Right forelimb (tissue), 1 donor: ENCODE results near the gene KRTAP10-12.

Experiments
- DNase-seq: peaks from one replicate; pipeline ENCODE4 v3.0.0-alpha.2; 2018

KRTAP10-12 gene

DNA sequence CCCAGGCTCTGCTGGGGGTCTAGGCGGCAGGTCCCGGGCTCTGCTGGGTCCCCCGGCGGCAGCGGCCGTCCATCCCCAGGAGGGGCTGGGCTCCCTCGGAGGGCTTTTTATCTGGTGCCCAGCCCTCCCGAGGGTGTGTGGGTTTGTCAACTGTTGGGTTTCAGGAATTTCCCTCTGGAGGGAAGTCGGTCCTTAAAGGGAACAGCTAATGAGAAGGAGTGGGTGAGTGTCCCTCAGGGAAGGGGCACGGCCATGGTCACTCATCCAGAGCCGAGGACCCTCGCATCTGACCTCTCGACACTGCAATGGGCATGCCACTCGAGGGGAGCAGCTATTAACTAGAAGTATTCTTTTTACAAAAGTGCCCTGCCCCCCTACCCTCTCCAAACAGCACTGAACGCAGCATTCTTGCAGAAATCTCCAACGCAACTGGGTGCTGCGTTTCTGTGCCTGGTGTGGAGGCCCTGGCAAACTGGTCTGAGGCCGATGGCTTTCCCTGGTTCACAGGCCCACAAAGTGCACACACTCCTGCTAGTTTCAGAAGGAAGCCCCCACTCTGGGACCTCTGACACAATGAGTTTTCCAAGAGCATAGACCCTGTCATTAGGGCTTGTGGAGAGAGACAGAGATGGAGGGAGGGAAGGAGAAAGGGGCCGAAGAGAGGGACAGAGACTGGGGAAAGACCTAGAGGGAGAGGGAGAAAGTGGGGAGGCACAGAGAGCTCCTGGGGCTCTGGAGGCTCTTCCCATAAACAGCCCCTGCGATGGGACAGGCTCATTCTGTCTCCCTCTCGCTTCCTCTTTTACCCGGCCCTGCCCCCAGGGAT lies 15.4 kb downstream of the KRTAP10-12 start:
- no peak for DNase-seq

DNA sequence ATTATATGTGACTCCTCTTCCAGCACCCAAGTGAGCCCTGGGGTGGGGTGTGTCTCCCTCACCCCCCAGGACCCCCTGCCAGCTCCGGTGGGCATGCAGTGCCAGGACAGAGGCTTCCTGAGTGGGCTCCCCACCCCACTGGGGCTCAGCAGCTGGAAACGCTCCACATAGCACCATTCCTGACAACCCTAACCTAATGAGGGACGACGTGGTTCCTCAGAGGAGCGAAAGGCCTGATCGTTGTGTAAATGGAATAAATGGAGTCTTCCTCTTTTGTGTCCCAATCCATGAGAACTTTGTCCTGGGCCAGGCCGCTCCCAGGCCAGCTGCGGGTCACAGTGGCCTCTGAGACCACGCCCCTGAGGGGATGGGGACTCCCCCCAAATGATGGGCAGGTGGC lies 16.2 kb downstream of the KRTAP10-12 start:
- DNase-seq: no peak

DNA sequence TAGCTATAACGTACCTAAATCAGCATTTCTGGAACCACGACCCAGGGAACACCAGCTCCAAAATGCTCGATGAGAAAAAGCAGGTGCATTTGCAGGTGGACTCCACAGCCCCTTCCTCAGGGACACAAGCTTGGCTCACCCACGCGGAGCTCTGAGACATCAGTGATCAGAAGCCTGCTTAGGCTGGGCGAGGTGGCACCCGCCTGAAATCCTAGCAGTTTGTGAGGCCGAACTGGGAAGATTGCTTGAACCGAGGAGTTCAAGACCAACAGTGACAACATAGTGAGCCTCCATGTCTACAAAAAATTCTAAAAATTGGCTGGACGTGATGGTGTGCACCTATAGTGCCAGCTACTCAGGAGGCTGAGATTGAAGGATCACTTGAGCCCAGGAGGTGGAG lies 16.9 kb downstream of the KRTAP10-12 start:
- DNase-seq: no peak

DNA sequence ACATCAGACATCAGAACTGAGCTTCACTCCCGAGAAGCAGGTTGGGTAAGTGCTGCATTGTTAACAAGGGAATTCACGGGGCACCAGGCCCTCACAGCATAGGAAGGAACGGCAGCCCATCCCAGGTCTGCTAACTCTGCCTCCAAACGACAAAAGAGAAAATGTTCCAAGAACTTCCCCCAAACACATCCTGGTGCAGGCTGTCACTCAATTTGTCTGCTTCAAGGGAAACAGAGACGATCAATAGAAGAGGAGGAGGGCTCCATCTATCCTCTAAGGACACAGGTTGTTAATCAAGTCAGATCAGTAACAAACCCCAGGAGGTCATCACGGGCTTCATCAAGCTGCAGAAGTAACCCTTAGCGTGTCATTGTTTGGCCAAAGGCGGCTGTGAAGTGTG lies 17.9 kb downstream of the KRTAP10-12 start:
- no peak for DNase-seq

DNA sequence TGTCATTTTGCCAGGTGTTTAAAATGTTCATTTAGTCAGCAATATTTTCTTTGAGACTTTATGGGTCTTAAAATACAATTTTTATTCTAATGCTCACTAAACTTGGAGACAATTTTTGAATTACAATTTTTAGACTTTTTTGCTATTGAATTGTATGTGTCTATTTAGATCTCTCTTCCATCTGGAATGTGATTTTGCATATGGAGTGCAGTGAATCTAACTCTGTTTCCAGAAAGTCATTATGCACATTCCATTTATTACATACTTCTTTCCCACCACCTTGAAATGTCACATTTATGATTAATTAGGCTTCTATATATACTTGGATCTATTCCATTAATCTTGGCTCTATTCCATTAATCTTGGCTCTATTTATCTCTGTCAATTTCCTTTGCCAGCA lies 20.0 kb downstream of the KRTAP10-12 start:
- no peak for DNase-seq

DNA sequence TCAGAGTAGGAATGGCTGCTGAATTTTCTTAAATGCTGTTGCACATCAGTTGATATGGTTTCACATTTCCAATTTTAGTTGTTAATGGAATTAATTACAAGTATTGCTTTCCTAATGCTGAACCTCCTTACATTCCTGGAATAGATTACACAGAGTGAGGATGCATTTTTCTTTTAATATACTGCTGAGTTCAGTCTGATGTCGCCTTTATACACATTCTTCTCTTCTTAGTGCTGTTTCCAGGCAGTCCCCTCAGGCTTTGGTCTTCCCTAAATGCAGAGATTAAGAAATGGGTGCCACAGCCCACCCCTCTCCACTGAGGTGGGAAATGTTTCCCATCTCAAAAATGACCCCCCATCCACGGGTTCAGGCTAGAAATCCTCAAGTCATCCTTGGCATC lies 21.1 kb downstream of the KRTAP10-12 start:
- DNase-seq: no peak

DNA sequence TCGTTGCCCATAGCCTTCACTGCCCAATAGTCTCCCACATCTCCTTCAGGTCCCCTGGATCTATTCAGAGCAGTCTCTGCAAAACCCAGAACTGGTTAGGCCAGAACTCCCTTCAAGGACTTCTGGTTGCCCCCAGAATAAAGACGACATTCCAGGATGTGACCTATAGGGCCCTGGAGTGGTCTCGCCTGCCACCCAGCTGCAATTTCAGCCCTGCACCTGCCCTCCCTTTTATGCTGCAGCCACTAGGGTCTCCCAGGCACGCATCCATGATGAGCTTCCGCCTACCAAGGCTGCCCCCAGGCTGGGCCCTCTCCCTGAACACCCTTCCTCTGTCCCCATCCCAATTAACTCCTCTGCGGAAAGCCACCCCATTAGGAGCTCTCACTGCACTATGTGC lies 21.6 kb downstream of the KRTAP10-12 start:
- no peak for DNase-seq

DNA sequence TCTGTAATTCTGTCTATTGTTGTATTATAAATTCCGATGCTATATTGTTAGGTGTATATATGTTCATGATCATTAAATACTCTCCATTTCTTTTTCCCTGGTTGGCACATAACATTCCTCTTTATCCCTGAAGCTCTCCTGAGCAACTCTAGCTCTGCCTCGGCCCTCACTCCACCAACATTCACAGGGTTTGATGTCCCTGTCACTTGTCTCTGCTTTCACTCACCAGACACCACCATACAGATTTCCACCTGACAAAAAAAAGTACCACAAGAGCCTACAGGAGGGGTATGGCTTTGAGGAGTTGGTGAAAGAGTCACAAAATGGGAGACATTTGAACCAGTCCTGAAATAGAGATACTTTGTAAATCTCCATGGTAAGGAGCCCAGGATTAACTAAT lies 23.2 kb downstream of the KRTAP10-12 start:
- DNase-seq: no peak

DNA sequence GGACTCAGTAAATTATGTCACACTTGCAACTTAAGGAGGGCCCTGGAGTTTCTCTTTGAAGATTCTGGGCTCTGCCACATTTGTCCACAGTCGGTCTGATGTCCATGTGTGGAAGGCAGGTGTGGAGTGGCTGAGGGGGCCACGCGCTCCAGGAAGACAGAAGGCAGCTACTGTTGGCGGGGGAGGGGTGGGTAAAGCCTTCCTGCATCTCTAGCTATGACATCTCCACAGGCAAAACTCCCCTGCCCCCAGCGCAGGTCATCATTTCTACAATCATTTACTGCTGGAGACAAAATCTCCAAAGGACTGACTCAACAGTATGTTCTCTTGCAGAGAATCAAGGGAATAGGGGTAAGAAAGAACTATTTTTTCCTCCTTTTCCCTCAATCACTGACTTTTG lies 25.8 kb downstream of the KRTAP10-12 start:
- no peak for DNase-seq

DNA sequence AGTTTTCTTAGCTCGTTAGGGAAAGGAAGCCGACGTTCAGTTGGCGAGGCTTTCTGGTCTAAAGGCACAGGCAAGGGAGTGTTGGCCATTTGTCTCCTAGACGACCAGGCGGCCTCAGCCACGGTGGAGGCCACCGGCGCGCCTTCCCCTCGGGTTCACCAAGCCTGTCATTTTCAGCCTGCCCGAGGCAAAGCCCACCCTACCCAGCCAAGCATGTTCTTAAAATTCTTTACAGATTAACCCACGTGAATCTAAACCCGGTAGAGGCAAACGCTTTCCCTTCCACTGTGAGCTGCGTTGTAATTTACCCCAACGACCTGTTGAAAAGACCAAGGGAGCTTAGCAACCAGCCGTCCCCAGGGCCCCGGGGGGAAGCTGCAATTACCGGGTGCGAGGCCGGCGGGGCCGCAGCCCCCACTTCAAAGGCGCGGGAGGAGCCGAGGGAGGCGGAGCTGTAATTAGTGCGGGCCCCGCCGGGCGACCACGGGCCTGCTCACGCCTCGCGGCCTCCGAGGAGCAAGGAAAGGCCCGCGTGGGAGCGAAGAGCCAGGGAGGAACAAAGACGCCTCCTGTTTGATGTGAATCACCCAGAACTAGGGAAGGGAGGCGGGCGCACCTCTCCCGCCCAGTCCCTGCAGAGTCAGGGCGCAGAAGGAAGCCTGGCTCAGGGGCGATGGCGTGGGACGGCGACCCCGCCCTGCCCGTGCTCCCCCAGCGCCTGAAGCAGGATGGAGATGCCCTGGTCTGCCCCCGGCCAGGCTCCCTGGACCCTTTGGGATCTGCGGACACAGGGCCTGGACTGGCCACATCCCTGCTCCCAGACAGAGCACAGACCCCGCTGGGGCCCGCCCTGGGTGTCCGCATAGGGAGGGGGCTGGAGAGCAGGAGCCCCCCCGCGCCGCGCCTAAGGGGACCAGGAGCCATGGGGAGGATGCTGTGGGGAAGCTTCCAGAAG lies 26.5 kb downstream of the KRTAP10-12 start:
- DNase-seq: peak; percentile 59

DNA sequence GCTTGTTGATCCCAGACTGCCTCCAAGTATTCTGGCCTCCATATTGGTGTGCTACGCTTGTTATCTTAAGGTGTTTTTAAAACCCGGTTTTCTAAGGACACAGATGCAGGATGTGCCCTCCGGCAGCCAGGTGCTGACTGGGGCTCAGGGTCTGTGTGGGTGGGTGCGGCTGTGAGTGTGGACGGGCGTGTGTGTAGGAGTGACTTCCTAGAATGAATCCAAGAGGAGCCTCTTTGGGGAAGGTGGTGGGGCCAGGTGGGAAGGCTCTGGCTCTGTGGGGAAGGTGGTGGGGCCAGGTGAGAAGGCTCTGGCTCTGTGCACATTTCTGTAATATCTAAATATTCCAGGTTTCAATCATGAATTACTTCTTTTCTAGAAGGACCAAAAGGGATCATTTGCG lies 27.2 kb downstream of the KRTAP10-12 start:
- DNase-seq: no peak

DNA sequence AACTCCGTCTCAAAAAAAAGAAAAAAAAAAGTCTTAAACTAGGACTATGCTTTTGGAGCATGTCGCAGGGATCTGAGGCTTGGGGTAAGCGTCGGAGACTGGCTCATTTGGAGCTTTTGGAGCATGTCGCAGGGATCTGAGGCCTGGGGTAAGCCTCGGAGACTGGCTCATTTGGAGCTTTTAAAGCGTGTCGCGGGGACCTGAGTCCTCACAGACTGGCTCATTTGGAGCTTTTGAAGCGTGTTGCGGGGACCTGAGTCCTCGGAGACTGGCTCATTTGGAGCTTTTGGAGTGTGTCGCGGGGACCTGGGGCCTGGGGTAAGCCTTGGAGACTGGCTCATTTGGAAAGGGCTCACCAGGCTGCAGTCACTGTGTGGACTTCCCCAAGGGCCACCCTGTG lies 28.0 kb downstream of the KRTAP10-12 start:
- DNase-seq: no peak

DNA sequence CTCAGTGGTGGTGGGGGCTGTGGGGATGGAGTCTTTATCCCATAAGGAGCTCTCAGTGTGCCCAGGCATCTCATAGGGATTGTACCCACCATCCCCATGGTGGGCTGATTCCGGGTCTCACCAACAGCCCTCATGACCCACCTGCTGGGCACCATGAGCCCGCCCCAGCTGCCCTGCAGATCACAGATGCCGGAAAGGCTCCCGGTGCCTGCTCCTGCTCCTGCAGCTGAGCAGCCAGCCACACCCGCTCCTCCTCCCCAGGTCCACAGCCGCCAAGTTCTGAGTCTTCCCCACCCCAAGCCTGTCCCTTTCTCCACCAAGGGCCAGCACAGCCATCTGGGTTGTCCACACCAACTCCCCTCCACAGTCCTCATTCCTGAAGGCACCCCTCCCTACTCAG lies 29.9 kb downstream of the KRTAP10-12 start:
- no peak for DNase-seq

DNA sequence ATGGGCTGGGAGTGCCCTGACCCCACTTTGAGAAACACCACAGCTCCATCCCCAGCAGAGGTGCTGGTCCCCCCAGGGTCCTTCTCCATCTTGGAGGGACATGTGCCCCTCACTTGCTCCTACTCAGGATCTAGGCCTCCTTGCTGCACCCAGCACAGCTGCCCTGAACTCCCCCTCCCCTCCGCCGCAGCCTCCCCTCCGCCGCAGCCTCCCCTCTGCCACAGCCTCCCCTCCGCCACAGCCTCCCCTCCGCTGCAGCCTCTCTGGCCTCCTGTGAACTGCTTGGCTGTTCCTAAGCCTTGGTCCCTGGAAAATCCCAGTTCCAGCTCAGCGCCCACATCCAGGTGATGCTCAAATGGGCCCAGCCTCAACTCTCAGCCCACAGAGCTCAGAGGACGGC lies 30.3 kb downstream of the KRTAP10-12 start:
- DNase-seq: no peak

DNA sequence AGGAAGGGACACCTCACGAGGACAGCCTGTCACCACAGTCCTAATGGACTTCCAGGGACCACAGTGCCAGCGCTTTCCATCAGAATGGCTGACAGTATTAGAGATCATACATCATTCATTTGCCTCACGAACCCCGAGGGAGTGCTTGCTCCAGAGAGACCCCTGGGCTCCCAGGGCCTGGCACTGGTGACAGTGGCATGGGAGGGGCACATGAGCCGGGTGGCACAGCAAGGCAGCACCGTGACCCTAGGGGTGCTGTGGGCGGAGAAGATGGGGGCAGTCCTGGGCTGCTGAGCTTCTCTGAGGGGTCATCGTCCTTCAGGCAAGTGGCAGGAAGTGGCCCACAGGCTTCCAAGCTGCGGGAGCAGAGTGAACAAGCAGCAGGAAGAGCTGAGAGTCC lies 30.8 kb downstream of the KRTAP10-12 start:
- DNase-seq: no peak

DNA sequence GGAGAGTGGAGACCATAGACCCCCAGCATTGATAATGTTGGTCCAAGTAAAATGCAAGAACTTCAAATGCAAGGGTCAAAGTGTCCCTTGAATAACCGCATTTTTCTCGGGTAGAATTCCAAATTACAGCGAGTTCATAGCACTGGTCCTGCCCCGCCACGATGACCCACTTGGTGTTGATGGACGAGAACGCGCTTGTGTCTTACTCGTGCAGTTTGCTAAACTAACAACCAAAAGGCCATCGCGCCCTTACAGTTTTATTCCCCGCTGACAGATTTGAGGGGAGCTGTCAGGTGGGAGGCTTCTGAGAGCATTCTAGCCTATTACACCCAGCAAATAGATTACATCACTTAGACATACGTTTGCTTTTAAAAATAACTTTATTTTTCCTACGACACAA lies 31.7 kb downstream of the KRTAP10-12 start:
- DNase-seq: no peak

DNA sequence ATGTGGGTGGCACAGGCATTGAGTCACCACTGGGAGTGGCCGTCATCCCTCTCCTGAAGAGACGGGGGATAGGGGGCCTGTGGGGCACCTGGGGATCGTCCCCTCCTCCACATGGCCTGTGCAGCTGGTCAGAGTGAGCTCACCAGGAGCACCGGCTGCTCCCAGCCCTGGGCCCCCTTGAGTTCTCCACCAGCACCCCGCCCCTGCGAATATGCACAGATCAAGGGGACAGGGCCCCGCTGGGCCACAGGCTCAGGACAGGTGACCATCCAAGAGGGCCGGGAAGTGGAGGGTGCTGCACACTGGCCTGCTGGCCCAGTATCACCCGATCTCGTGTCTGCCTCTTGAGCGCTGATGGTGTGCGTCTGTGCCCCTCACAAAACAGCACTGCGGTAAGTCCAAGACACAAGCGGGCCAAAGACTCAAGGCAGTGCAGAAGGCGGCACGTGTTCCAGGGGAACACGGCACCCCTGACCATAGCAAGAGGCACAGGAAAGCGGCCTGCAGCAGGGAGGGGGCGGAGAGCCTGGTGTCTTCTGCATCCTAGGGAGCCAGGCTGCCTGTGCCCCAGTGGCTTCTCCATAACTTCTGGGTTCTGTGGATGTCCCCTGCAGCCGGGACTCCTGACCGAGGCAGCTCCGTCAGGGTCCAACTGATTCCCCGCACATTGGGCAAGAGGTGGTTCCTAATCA lies 32.5 kb downstream of the KRTAP10-12 start:
- DNase-seq: no peak

DNA sequence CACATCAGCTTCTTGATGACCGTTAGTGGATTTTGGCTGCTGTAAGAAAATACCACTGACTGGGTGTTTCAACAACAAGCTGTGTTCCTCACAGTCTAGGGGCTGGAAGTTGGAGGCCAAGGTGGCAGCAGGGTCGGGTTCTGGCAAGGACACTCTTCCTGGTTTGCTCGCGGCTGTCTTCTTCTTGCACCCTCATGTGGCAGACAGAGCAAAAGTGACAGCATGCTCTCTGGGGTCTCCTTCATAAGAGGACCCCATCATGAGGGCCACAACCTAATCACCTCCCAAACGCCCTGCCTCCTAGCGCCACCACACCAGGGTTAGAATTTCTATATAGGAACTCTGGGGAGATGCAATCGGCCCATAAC lies 33.0 kb downstream of the KRTAP10-12 start:
- no peak for DNase-seq

DNA sequence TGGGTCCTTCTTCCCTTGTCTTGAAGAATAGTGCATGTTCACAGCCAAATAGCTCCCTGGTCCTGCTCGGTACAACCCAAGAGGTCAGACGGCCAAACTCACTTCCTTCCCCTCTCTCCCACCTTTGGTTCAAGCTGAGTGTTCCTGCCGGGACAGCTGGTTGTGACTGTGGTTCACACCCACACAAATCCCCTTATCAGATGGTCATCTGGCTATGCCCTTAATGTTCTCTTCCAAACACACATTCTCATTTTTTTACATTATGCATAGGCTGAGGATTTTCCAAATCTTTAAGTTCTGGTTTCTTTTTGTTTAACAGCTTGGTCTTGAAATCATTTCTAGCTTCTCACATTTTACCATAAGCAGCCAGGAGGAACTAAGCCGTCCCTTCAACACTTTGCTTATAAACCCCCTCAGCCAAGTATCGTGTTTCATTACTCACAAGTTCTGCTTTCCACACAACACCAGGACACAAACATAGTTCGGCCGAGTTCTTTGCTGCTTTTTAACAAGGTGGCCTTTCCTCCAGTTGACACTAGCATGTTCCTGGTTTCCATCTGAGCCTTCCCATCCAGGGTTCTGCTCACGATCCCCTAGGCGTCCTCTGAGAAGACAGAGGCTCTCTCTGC lies 34.1 kb downstream of the KRTAP10-12 start:
- DNase-seq: no peak

DNA sequence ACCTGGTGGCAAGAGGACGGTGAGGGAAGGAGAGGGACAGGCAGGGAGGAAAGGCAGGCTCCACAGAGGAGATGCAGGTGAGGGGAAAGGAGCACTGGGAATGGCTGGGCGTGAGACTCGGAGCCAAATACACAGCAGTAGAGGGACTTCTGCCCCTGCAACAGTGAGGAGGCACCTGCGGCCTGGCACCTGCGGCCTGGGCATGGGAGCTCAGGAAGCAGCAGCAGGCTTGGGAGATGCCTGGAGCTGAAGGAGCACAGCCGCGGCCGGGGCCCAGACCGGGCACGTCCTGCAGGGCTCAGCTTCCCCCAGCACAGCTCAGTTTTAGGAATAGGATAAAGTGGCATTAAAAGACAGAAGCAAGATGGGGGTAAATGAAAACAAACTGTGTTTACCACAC lies 35.3 kb downstream of the KRTAP10-12 start:
- no peak for DNase-seq

DNA sequence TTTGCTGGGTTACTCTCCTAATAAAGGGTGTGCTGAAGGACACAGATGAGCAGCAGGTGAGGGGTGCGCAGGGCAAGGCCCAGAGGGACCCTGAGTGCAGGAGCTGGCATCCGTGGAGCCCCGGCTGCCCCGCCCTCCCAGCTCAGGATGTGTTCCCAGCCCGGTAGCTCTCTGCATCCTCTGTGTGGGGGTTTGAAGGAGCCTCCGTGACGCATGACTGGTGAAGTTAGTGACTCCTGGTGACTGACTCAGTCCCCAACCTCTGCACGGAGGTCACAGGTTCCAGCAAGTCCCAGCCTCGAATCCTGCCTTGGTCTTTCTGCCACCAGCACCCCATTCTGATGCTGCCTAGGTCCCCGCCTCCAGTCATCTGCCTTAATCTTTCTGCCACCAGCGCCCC lies 36.0 kb downstream of the KRTAP10-12 start:
- no peak for DNase-seq

DNA sequence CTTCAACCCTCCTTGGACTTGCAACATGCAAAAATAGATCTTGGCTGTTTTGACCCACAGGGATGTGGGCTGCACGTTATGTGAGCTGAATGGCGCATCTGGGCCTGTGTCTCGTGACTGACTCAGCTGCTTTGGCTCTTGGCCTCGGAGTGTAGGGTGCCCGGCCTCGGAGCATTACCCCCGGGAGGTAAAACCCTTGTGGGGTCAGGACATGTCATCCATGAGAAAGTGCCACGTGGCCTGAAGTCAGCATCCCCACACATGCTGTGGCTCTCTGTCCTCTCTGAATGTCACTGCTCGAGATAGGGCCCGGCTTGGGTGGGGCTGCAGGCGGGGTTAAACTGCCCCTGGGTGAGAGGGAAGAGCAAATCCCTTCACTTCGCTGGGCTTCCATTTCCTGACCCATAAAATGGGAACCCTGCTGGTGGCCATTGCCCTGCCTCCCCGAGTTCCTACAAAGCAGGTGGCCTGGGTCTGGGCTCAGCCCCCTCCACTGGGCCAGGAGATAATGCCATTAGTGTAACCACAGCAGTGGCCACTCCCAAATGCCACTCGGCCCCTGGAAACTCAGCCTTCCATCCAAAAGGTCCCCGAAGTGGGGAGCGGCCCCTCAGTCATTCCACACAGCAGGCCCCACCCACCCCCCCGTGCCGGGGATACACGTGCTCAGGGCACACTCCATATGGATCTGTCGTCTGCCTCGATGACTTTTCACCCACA lies 37.2 kb downstream of the KRTAP10-12 start:
- no peak for DNase-seq
